Endothelial cell (in vitro differentiated cells): Measurements from ENCODE around the gene GALNT10. TPM values are rescaled to one million over a fixed set of nuclear protein-coding genes. Genes with fewer than 3 reads are reported as not detected.

ENCODE experiments used
- DNase-seq: peaks from one replicate; pipeline ENCODE4 v3.0.0; 2021; ENCODE audit warnings: low spot score
- H3K27ac Mint-ChIP-seq: one replicate; pipeline ENCODE4 v1.8.0; 2021; ENCODE audit warnings: mixed read lengths, inconsistent platforms; ENCODE audit not compliant: unreplicated experiment
- H3K27me3 Mint-ChIP-seq: one replicate; pipeline ENCODE4 v1.8.0; 2021; ENCODE audit warnings: mild to moderate bottlenecking, moderate library complexity, mixed read lengths, inconsistent platforms; ENCODE audit not compliant: unreplicated experiment
- H3K36me3 Mint-ChIP-seq: one replicate; pipeline ENCODE4 v1.8.0; 2021; ENCODE audit warnings: mild to moderate bottlenecking, low read depth, mixed read lengths, inconsistent platforms; ENCODE audit not compliant: unreplicated experiment
- H3K4me1 Mint-ChIP-seq: one replicate; pipeline ENCODE4 v1.8.0; 2021; ENCODE audit warnings: mild to moderate bottlenecking, mixed read lengths, inconsistent platforms; ENCODE audit not compliant: unreplicated experiment
- H3K4me3 Mint-ChIP-seq: one replicate; pipeline ENCODE4 v1.8.0; 2021; ENCODE audit warnings: mild to moderate bottlenecking, mixed read lengths, inconsistent platforms; ENCODE audit not compliant: unreplicated experiment
- H3K9me3 Mint-ChIP-seq: one replicate; pipeline ENCODE4 v1.8.0; 2021; ENCODE audit warnings: mixed read lengths, inconsistent platforms; ENCODE audit not compliant: unreplicated experiment
- total RNA-seq: library from RNA; stranded (reverse); fragmentation: NEBNext Ultra II Directional; extraction: Animal tissue kit (Norgen Biotek cat#: 25700); gene quantifications from one replicate; pipeline ENCODE4 v1.2.1, GENCODE V29; 2021; ENCODE audit not compliant: unreplicated experiment
- TF ChIP-seq, protein P1 (sequence below): fragments of 200-600 bp; sonication (generic); IDR thresholded peaks from one replicate; pipeline ENCODE4 v1.5.0; 2021; ENCODE audit warnings: antibody characterized with exemption; ENCODE audit not compliant: unreplicated experiment

GALNT10 gene
- total RNA-seq, 1 donor from 2014 or later, result 22.5 TPM

- DNase-seq, result no peak
- no peaks in the 10 kb centered on the region for H3K9me3 Mint-ChIP-seq
- H3K27me3 Mint-ChIP-seq, result no peaks in the 10 kb centered on the region
- TF ChIP-seq, protein P1, sequence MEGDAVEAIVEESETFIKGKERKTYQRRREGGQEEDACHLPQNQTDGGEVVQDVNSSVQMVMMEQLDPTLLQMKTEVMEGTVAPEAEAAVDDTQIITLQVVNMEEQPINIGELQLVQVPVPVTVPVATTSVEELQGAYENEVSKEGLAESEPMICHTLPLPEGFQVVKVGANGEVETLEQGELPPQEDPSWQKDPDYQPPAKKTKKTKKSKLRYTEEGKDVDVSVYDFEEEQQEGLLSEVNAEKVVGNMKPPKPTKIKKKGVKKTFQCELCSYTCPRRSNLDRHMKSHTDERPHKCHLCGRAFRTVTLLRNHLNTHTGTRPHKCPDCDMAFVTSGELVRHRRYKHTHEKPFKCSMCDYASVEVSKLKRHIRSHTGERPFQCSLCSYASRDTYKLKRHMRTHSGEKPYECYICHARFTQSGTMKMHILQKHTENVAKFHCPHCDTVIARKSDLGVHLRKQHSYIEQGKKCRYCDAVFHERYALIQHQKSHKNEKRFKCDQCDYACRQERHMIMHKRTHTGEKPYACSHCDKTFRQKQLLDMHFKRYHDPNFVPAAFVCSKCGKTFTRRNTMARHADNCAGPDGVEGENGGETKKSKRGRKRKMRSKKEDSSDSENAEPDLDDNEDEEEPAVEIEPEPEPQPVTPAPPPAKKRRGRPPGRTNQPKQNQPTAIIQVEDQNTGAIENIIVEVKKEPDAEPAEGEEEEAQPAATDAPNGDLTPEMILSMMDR, result no peak
- H3K27ac Mint-ChIP-seq, result no peak overlapping the region
- no peaks in the 10 kb centered on the region for H3K36me3 Mint-ChIP-seq
- H3K4me3 Mint-ChIP-seq, result no peak overlapping the region
- peaks cover 10% of the 10 kb centered on the region for H3K4me1 Mint-ChIP-seq
These were observed 52.4 kb downstream of the GALNT10 start for GRCh38 chr5:154242964-154243376.

DNA sequence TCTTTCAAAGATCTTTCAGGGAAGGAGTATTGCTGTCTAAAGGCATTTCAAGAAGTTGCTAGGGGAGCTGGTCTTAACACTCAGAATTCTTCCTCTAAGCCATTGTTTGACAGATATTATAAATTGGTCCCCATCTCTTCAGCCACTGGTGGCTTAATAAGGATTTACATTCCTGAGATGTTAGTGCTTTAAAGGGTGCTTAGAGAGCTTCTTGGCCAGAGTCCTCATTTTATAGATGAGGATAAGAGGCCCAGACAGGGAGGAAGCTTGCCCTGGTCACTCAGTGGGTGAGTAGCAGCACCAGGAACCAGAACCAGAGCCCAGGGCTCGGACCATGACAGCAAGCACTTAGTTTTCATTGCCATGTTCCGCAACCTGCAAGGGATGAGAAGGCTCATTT lies 53.2 kb downstream of the GALNT10 start:
- TF ChIP-seq, protein P1, result no peak
- Mint-ChIP-seq H3K9me3 (no peaks in the 10 kb centered on the region), H3K27ac (no peak overlapping the region), H3K4me3 (no peak overlapping the region), H3K27me3 (no peaks in the 10 kb centered on the region), H3K36me3 (no peaks in the 10 kb centered on the region), H3K4me1 (peaks cover 5% of the 10 kb centered on the region)
- no peak for DNase-seq

DNA sequence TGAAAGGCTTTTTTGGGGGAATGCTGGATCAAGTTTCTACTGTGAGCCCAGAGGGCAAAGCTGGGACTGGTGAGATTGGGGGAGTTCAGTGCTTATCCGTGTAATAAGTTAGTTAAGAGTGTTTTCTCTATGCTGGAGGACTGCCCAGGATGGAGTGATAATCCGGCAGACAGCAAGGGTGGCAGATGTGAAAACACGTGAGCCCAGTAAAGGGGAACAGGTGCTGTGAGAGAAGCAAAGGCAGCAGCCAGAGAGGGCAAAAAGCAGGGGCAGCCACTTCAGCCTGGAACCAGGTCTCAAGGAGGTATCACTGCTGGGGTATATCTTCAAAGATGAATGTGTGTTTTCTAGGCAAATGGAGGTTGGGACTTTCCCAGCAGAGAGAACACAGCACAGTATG lies 53.9 kb downstream of the GALNT10 start:
- no peak for DNase-seq
- Mint-ChIP-seq H3K4me3 (no peak overlapping the region), H3K36me3 (no peaks in the 10 kb centered on the region), H3K4me1 (no peaks in the 10 kb centered on the region), H3K27me3 (no peaks in the 10 kb centered on the region), H3K9me3 (no peaks in the 10 kb centered on the region), H3K27ac (no peak overlapping the region)
- TF ChIP-seq, protein P1, result no peak

GRCh38 chr5:154248691-154249090 lies 58.2 kb downstream of the GALNT10 start:
- Mint-ChIP-seq H3K27ac (no peak overlapping the region), H3K4me3 (no peak overlapping the region), H3K27me3 (no peaks in the 10 kb centered on the region), H3K9me3 (no peaks in the 10 kb centered on the region), H3K4me1 (peaks cover 1% of the 10 kb centered on the region), H3K36me3 (no peaks in the 10 kb centered on the region)
- DNase-seq, result no peak
- TF ChIP-seq, protein P1, result no peak

- TF ChIP-seq, protein P1, result no peak
- H3K4me3 Mint-ChIP-seq, result no peak overlapping the region
- no peaks in the 10 kb centered on the region for H3K27me3 Mint-ChIP-seq
- no peaks in the 10 kb centered on the region for H3K36me3 Mint-ChIP-seq
- DNase-seq, result no peak
- peaks cover 6% of the 10 kb centered on the region for H3K4me1 Mint-ChIP-seq
- H3K27ac Mint-ChIP-seq, result no peak overlapping the region
- no peaks in the 10 kb centered on the region for H3K9me3 Mint-ChIP-seq
These were observed 59.3 kb downstream of the GALNT10 start for GRCh38 chr5:154249826-154250225.
